IgD-negative memory B cell (primary cell): Measurements from ENCODE around the gene PLA2G15. TPM values are rescaled to one million over a fixed set of nuclear protein-coding genes. Genes with fewer than 3 reads are reported as not detected.
"Not testable (repeated sequence)": the region's sequence is repeated elsewhere in the genome, so short reads cannot be mapped to it uniquely, and the experiment has no call there.

Experiments
- H3K27ac Mint-ChIP-seq, 3 donors: one replicate each; pipeline ENCODE4 v1.8.0; 2020 to 2022; ENCODE audit warnings: mild to moderate bottlenecking in 3 of 3, mixed read lengths in 3 of 3, moderate library complexity in 1 of 3
- H3K27me3 Mint-ChIP-seq: one replicate; pipeline ENCODE4 v1.8.0; 2021; ENCODE audit warnings: mixed read lengths
- H3K36me3 Mint-ChIP-seq: one replicate; pipeline ENCODE4 v1.8.0; 2020; ENCODE audit warnings: mild to moderate bottlenecking, mixed read lengths
- H3K4me1 Mint-ChIP-seq, 3 donors: one replicate each; pipeline ENCODE4 v1.8.0; 2020 to 2022; ENCODE audit warnings: mixed read lengths in 3 of 3, mild to moderate bottlenecking in 1 of 3
- H3K4me3 Mint-ChIP-seq, 4 donors: one replicate each; pipeline ENCODE4 v1.8.0; 2020 to 2022; ENCODE audit warnings: mild to moderate bottlenecking in 4 of 4, mixed read lengths in 4 of 4, moderate library complexity in 3 of 4
- H3K9me3 Mint-ChIP-seq, 3 donors: one replicate each; pipeline ENCODE4 v1.8.0; 2020 to 2021; ENCODE audit warnings: mixed read lengths in 3 of 3, mild to moderate bottlenecking in 1 of 3
- polyA plus RNA-seq: library from polyadenylated mRNA; unstranded; fragments of 300-500 nt; fragmentation: Illumina TruSeq; gene quantifications from one replicate; pipeline ENCODE4 v1.2.3, GENCODE V29; 2021

The PLA2G15 gene
- polyA plus RNA-seq, 1 donor from 2014 or later: 8.2 TPM

DNA sequence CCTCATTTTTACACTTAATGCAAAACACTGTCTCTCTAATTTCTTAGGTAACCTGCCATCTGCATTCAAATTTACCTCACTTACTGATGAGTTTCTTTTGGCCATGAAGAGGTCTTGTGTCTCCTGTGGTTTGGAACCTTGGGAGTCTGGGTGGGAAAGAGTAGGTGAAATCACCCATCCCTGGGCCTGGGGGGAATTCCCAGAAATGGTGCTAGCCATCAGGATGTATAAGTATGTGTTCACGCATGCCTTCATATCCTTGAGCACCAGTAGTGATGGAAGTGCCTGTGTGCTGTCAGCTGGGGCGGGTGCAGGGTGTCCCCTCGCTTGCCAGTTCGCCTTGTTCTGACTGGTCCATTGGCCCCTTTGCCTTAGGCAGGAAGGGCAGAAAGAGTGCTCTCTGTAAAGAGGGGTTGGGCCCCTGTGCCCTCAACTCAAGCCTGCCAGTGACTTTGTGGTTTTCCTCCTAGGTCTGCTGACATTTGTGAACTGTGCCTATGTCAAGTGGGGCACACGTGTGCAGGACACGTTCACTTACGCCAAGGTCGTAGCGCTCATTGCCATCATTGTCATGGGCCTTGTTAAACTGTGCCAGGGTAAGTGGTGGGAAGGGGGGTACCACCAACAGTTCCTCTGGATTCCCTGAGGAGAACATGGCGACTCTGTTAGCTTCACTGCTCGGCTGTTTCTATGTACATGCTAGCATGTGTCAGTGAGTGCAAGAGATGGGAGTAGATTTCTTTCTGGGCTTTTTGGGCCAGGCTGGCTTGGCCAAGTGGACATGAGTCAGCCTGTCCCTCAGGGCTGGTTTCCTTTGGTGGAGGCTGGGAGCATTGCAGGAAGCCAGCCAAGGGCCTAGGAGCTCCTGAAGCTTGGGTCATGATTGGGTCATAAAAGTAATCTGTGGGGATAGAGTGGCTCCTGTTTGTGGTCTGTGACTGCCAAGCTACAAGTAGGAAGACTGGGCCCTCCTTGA, 42.4 kb downstream of the PLA2G15 start:
- Mint-ChIP-seq H3K36me3 (peaks cover 2% of the 10 kb centered on the region), H3K4me3 (peak overlapping the region; percentile 21 to 86 (median 60)), H3K4me1 (peaks cover 50 to 73% (median 70%) of the 10 kb centered on the region in 3 donors), H3K27ac (peak overlapping the region; percentile 77 to 93 (median 77)), H3K27me3 (peaks cover 1% of the 10 kb centered on the region), H3K9me3 (no peaks in the 10 kb centered on the region)

DNA sequence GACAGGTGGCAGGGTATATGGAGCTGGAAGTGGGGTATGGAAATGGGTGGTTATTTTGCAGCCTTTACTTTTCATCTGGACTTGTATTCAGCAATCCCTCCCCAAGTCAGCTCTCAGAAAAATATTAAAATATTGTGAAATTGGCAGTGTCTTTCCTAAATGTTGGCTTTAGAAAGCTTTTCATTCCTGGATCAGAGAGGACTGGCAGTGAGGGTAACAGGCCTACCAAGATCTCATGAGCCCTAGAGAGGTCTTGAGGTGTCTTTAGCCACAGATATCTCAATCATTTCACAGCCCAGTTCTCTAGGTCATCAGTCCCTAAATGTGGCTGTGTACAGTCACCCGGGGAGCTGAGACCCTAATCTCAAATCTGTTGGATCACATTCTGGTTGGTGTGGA, 43.1 kb downstream of the PLA2G15 start:
- peaks cover 45 to 68% (median 65%) of the 10 kb centered on the region in 3 donors for H3K4me1 Mint-ChIP-seq

DNA sequence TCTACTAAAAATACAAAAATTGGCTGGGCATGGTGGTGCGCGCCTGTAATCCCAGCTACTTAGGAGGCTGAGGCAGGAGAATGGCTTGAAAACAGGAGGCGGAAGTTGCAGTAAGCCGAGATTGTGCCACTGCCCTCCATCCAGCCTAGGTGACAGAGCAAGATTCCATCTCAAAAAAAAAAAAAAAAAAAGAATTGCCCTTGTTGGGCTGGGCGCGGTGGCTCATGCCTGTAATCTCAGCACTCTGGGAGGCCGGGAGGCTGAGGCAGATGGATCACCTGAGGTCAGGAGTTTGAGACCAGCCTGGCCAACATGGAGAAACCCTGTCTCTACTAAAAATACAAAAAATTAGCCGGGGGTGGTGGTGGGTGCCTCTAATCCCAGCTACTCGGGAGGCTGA, 43.6 kb downstream of the PLA2G15 start:
- H3K36me3 Mint-ChIP-seq: not testable (repeated sequence)
- Mint-ChIP-seq H3K4me3 (peak overlapping the region in 1 of 4 donors; percentile 34), H3K4me1 (peaks cover 40 to 67% (median 59%) of the 10 kb centered on the region in 3 donors)

More for the DNA sequence above, 43.1 kb downstream of the PLA2G15 start:
- peaks cover 1% of the 10 kb centered on the region for H3K27me3 Mint-ChIP-seq
- H3K36me3 Mint-ChIP-seq: peaks cover 2% of the 10 kb centered on the region
- H3K9me3 Mint-ChIP-seq: no peaks in the 10 kb centered on the region
- H3K27ac Mint-ChIP-seq: peak overlapping the region; percentile 77 to 93 (median 77)
- peak overlapping the region in 3 of 4 donors; percentile 21 to 86 (median 83) for H3K4me3 Mint-ChIP-seq

DNA sequence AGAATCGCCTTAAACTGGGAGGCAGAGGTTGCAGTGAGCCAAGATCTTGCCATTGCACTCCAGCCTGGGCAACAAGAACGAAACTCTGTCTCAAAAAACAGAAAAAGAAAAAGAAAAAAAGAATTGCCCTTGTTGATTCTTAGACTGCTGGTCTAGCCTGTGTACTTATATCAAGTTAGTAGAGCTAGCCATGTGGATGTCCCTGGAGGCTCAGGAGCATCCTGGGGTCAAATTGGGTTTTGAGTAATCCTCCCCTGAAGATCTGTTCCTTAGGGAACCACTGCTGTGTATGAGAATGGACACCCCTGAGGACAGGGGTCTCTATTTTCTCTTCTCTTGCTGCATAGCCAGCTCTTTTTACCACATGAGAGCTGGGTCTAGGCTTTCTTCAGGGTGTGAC, 44.0 kb downstream of the PLA2G15 start:
- no peaks in the 10 kb centered on the region for H3K9me3 Mint-ChIP-seq
- H3K27me3 Mint-ChIP-seq: peaks cover 1% of the 10 kb centered on the region
- H3K36me3 Mint-ChIP-seq: peaks cover 2% of the 10 kb centered on the region
- peaks cover 36 to 65% (median 55%) of the 10 kb centered on the region in 3 donors for H3K4me1 Mint-ChIP-seq
- H3K27ac Mint-ChIP-seq: peak overlapping the region; percentile 77 to 95 (median 92)
- H3K4me3 Mint-ChIP-seq: peak overlapping the region in 3 of 4 donors; percentile 50 to 88 (median 77)

More for the DNA sequence above, 43.6 kb downstream of the PLA2G15 start:
- peak overlapping the region; percentile 77 to 95 (median 92) for H3K27ac Mint-ChIP-seq
- not testable (repeated sequence) for H3K27me3 Mint-ChIP-seq, H3K9me3 Mint-ChIP-seq

DNA sequence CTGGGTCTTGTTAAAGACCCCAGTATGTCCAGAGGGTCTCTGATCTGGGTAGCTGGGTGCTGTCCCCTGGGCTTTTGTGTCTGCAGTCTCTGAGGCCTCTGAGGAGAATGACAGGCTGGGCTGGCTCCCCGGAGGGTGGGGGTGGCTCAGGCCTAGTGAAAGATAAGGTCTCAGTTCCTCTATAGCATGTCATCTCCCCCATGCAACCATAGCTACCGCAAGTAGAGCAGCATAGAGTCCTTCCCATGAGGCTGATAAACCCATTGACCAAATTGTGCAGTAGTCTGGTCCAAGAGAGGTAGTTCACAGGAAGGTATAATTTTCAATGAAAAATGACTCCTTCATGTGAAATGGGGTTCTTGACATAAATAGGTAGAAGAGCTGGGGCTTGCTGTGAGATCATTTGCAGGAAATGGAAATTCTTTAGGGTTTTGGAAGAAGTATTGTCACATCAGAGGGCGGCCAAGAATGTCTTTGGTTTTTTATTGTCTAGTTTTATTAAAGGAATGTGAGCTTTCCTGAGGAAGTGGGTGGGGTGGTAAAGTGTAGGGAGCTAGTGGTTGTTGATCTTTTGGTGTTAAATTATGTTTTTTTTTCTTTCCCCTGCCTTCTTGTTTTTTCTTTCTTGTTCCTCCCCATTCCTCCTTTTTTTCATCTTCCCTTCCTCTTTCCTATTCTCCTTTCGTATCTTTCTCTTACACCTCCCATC, 44.6 kb downstream of the PLA2G15 start:
- Mint-ChIP-seq H3K9me3 (no peaks in the 10 kb centered on the region), H3K36me3 (peaks cover 2% of the 10 kb centered on the region), H3K27ac (peak overlapping the region; percentile 77 to 95 (median 92)), H3K4me3 (peak overlapping the region; percentile 41 to 88 (median 64)), H3K27me3 (peaks cover 1% of the 10 kb centered on the region), H3K4me1 (peaks cover 32 to 59% (median 50%) of the 10 kb centered on the region in 3 donors)

DNA sequence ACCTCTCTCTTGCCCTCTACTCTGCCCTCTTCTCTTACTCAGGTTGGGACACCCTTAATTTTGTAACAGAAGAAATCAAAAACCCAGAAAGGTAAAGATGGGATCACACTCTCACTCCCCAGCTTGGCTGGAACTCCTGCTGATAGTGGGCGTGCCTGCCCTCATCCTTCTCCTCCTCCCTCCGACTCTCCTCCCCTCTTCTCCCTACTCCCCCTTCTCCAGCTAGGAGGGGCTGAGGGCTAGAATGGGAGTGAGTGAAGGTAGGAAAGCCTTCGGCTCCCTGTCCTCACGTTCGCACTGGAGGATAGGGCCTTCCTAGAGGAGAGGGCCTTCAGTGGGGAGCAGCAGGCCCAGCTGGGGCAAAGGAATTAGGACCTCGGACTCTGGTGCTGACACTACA, 45.3 kb downstream of the PLA2G15 start:
- peaks cover 2% of the 10 kb centered on the region for H3K36me3 Mint-ChIP-seq

DNA sequence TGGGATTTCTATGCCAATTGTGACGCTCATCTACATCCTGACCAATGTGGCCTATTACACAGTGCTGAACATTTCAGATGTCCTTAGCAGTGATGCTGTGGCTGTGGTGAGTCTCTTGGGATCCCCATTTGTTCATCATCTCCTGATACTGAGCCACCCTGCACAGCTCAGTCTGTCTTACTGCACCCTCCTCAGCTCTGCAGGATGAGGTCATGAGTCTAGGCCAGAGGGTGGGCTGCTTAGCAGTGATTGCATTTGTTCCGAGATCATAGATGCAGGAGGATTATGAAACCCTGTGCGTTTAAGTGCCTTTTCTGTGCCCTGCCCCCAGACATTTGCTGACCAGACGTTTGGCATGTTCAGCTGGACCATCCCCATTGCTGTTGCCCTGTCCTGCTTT, 46.1 kb downstream of the PLA2G15 start:
- Mint-ChIP-seq H3K36me3 (peaks cover 1% of the 10 kb centered on the region), H3K9me3 (no peaks in the 10 kb centered on the region), H3K27me3 (peaks cover 1% of the 10 kb centered on the region), H3K4me1 (peaks cover 25 to 47% (median 40%) of the 10 kb centered on the region in 3 donors), H3K27ac (peak overlapping the region in 1 of 3 donors; percentile 82), H3K4me3 (peak overlapping the region in 1 of 4 donors; percentile 49)

More for the DNA sequence above, 45.3 kb downstream of the PLA2G15 start:
- peaks cover 1% of the 10 kb centered on the region for H3K27me3 Mint-ChIP-seq
- H3K4me1 Mint-ChIP-seq: peaks cover 28 to 53% (median 44%) of the 10 kb centered on the region in 3 donors
- peak overlapping the region in 2 of 3 donors; percentile 92 to 95 for H3K27ac Mint-ChIP-seq
- H3K9me3 Mint-ChIP-seq: no peaks in the 10 kb centered on the region
- H3K4me3 Mint-ChIP-seq: no peak overlapping the region

DNA sequence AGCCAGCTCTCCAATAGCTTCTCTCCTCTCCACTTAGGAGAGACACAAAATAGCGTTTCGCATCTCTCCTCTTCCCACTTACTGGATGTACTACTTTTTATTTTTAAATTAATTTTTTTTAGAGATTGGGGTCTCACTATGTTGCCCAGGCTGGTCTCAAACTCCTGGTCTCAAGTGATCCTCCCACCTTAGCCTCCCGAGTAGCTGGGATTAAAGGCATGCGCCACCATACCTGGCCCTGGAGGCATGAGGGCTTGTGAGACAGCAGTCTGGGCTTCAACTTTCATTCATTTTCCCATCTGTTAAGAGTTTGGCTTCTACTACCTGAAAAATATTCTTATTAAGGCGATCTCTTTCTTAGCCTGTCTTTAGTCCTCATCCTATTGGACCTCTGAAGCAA, 47.3 kb downstream of the PLA2G15 start:
- no peaks in the 10 kb centered on the region for H3K27me3 Mint-ChIP-seq
- no peaks in the 10 kb centered on the region for H3K9me3 Mint-ChIP-seq
- peak overlapping the region in 2 of 3 donors; percentile 81 to 82 for H3K27ac Mint-ChIP-seq
- no peak overlapping the region for H3K4me3 Mint-ChIP-seq
- H3K36me3 Mint-ChIP-seq: no peaks in the 10 kb centered on the region
- H3K4me1 Mint-ChIP-seq: peaks cover 19 to 38% (median 33%) of the 10 kb centered on the region in 3 donors

DNA sequence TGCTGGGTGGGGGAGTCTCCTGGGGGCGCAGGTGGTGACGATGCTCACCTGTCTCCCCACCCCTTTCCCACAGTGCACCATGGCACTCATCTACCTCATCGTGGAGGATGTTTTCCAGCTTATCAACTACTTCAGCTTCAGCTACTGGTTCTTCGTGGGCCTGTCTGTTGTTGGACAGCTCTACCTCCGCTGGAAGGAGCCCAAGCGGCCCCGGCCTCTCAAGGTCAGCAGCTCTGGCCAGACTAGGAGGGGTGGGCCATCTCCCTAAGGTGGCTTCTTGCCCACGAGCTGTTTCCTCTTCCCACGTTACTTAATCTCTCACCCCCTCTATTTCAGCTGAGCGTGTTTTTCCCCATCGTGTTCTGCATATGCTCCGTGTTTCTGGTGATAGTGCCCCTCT, 51.1 kb downstream of the PLA2G15 start:
- H3K27me3 Mint-ChIP-seq: no peaks in the 10 kb centered on the region
- H3K4me1 Mint-ChIP-seq: peaks cover 4 to 13% (median 8%) of the 10 kb centered on the region in 3 donors
- no peaks in the 10 kb centered on the region for H3K9me3 Mint-ChIP-seq
- no peaks in the 10 kb centered on the region for H3K36me3 Mint-ChIP-seq
- peak overlapping the region in 1 of 3 donors; percentile 39 for H3K27ac Mint-ChIP-seq
- no peak overlapping the region for H3K4me3 Mint-ChIP-seq

DNA sequence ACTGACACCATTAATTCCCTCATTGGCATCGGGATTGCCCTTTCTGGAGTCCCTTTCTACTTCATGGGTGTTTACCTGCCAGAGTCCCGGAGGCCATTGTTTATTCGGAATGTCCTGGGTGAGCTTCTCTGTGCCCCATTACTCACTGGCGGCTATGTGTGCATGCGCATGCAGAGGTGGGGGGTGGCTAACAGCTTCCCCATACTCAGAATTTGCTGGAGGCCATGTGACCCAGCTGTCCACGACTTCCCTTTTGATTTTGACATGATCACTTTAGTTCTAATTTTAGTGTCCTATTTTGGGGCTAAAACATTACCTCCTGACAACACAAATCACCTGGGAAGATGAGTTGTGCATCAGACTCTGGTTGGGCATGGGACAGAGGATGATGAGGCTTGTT, 51.5 kb downstream of the PLA2G15 start:
- Mint-ChIP-seq H3K27ac (peak overlapping the region in 1 of 3 donors; percentile 39), H3K4me1 (peaks cover 3 to 10% (median 4%) of the 10 kb centered on the region in 3 donors), H3K27me3 (no peaks in the 10 kb centered on the region), H3K36me3 (no peaks in the 10 kb centered on the region), H3K9me3 (no peaks in the 10 kb centered on the region), H3K4me3 (no peak overlapping the region)

DNA sequence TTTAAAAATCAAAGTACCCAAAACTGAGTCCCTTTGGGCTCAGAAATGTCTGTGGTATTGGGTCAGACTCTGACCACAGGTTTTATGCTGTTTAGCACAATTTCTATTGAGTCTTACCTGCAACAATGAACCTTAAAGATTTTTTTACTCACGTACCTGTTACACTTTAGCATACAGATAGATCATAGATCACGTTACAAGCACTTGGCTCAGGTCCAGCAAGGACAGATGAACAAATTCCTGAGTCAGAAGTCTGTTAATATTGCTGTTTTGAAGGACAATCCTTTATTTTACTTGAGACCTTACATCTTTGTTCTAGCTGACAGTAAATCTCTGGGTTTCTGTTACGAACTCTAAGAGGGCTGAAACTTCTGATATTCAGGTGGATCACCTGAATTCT, 52.7 kb downstream of the PLA2G15 start:
- Mint-ChIP-seq H3K9me3 (no peaks in the 10 kb centered on the region), H3K4me1 (peaks cover 0 to 5% (median 2%) of the 10 kb centered on the region in 3 donors), H3K27me3 (no peaks in the 10 kb centered on the region), H3K4me3 (no peak overlapping the region), H3K27ac (peak overlapping the region; percentile 21 to 80 (median 58)), H3K36me3 (no peaks in the 10 kb centered on the region)

DNA sequence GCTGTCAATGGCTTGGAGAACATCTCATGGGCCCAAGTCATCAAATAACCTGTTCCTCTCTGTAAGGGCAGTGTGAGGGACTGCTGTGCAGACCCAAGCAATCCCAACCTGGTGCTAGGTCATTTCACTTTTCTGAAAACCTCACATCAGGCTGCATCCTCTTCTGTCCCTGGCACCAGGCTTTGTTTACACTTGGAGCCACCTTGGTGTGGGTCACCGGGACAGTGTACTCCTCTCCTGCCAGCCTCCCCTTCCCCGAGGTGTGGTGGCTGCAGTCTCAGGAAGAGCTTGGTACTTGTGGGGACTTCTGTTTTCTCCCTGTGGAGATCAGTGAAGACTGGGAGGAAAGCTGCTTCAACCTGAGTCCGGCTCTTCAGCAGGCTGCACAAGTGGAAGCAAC, 53.1 kb downstream of the PLA2G15 start:
- no peaks in the 10 kb centered on the region for H3K27me3 Mint-ChIP-seq
- peak overlapping the region in 2 of 3 donors; percentile 21 to 58 for H3K27ac Mint-ChIP-seq
- no peaks in the 10 kb centered on the region for H3K9me3 Mint-ChIP-seq
- H3K4me3 Mint-ChIP-seq: no peak overlapping the region
- H3K4me1 Mint-ChIP-seq: peaks cover 0 to 5% (median 2%) of the 10 kb centered on the region in 3 donors
- H3K36me3 Mint-ChIP-seq: no peaks in the 10 kb centered on the region

DNA sequence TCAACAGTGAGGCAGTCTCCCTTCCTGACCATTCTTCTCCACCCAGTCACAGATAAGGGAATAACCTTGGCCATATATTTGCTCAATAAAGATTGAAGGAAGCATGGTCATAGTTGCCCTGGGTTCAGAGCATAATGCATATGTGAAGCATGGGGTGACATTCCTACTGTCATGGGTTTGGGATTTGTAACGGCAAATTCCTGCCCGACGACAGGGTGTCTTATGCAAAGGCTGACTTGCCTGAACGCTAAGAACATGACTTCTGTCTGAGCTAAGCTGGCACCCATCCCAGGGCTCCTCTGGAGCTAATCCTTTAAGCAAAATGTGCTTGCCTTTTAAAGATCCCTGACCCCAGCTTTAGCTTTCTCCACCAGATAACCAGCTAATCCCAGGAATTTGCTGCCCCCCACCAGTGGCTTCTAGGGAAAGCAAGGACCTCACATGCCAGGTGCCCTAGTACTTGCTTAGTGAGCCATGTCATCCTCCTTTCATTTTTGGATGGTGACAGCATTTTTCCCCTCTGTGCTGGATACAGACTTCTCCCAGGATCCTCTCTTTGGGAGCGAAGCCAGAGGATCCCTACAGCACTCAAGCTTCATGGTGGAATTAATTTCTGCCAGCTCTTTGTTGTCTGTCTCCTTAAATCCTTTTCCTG, 53.9 kb downstream of the PLA2G15 start:
- no peak overlapping the region for H3K4me3 Mint-ChIP-seq
- no peaks in the 10 kb centered on the region for H3K9me3 Mint-ChIP-seq
- H3K36me3 Mint-ChIP-seq: peaks cover 4% of the 10 kb centered on the region
- peaks cover 0 to 2% (median 1%) of the 10 kb centered on the region in 3 donors for H3K4me1 Mint-ChIP-seq
- peak overlapping the region in 1 of 3 donors; percentile 78 for H3K27ac Mint-ChIP-seq
- no peaks in the 10 kb centered on the region for H3K27me3 Mint-ChIP-seq
